ENCODE results near the gene GNA15. TPM values are rescaled to one million over a fixed set of nuclear protein-coding genes. Genes with fewer than 3 reads are reported as not detected.

Gene GNA15
- total and polyA plus RNA-seq, 2 of the 8 experiments (the other 6 are each of a cell fraction or from before 2014, with no cell fraction given) = 0.26 to 0.45 TPM

DNA sequence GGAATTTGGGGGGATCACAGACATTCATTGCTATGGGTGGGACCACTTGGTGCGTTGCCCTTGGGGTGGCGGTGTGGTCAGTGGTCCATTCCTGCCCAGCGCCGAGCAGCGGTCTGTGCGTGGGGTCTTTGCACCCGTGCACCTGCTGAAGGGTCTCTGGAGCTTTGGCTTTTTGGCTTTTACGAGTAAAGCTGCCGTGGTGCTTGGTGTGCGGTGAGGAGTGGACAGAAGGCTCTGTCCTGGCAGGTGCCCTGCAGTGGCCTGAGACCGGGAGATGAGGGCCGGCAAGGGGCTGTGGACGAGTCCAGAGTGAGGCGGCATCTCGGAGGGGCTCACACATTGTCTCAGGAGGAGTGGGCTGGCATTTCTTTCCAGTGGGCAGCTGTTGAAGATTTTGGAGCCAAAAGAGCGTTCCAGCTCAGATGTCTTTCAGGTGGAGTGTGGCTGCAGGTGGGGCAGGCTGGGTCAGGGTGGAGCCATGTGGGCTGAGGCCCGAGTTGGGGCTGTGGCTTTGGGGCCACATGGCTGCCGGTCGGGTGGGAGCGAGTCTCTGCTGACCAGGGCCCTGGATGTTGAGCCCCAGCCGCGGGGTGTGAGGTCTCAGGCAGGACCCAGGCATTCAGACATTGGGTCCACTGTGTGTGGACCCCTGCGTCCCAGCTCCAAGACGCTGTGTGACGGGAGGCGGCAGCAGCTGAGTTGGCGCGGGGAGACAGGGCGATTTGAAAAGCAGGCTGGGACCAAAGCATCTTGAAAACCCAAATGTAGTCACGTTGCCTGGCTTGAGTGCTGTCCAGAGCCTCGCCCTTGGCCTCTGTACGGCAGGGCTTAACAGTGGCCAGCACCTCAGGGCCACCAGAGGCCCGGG is 30.0 kb upstream of the GNA15 start (continued):
- no peak for TF ChIP-seq CBX5 (IDR thresholded peaks at IDR 0.05; ENCODE audit: low read depth, low read length)
- no peak for TF ChIP-seq SIX5 (IDR thresholded peaks at IDR 0.05; ENCODE audit: low read depth, low read length)
- no peak for TF ChIP-seq FOSL1 (IDR thresholded peaks at IDR 0.05; ENCODE audit: insufficient read depth, low read depth, low read length)
- no peak for TF ChIP-seq ZNF274 (IDR thresholded peaks at IDR 0.05; ENCODE audit: borderline replicate concordance, extremely low read depth, low read length)
- no peak for TF ChIP-seq SP2 (IDR thresholded peaks at IDR 0.05; ENCODE audit: low read length)
- no peak for TF ChIP-seq EGR1 (IDR thresholded peaks at IDR 0.05; ENCODE audit: borderline replicate concordance, low read depth, low read length)
